DOHH2 (cell line): ENCODE measurements around the gene PRRT4.

Experiments used
- H3F3A ChIP-seq: fragments of 200-600 bp; sonication (generic), shearing (Covaris generic); 2 replicates; pipeline ENCODE4 v1.6.0; 2016; ENCODE audit warnings: antibody characterized with exemption, mild to moderate bottlenecking; ENCODE audit not compliant: control insufficient read depth, insufficient read depth
- H3K27ac ChIP-seq: fragments of 200-600 bp; sonication (generic); 2 replicates; pipeline ENCODE4 v1.5.1; 2014; ENCODE audit warnings: low read depth, mild to moderate bottlenecking, low read length, moderate library complexity
- H3K27me3 ChIP-seq: fragments of 200-600 bp; sonication (generic); 2 replicates; pipeline ENCODE4 v1.6.1; 2014; ENCODE audit warnings: mild to moderate bottlenecking, low read length, mixed read lengths; ENCODE audit not compliant: control insufficient read depth
- H3K36me3 ChIP-seq: fragments of 200-600 bp; sonication (generic); 2 replicates; pipeline ENCODE4 v1.6.1; 2014; ENCODE audit warnings: mild to moderate bottlenecking, low read length, moderate library complexity, mixed read lengths; ENCODE audit not compliant: control insufficient read depth
- H3K4me1 ChIP-seq: fragments of 200-600 bp; sonication (generic); 2 replicates; pipeline ENCODE4 v1.6.1; 2014; ENCODE audit warnings: mild to moderate bottlenecking, low read length, mixed read lengths; ENCODE audit not compliant: control insufficient read depth
- H3K4me2 ChIP-seq: fragments of 200-600 bp; sonication (generic); 2 replicates; pipeline ENCODE4 v1.6.0; 2014; ENCODE audit warnings: mild to moderate bottlenecking, low read length, moderate library complexity
- H3K4me3 ChIP-seq: fragments of 200-600 bp; sonication (generic); 2 replicates; pipeline ENCODE4 v1.5.1; 2014; ENCODE audit warnings: mild to moderate bottlenecking, low read length, mixed read lengths
- H3K79me2 ChIP-seq: fragments of 200-600 bp; sonication (generic); 2 replicates; pipeline ENCODE4 v1.6.1; 2014; ENCODE audit warnings: mild to moderate bottlenecking, low read length, mixed read lengths; ENCODE audit not compliant: control insufficient read depth
- H3K9me2 ChIP-seq: fragments of 200-600 bp; sonication (generic); replicated peaks from 2 replicates; pipeline ENCODE4 v1.6.1; 2014; ENCODE audit warnings: mild to moderate bottlenecking, low read length, mixed read lengths; ENCODE audit not compliant: control insufficient read depth
- H3K9me3 ChIP-seq: fragments of 200-600 bp; sonication (generic); 2 replicates; pipeline ENCODE4 v1.6.1; 2014; ENCODE audit warnings: antibody characterized with exemption, low read length, mixed read lengths; ENCODE audit not compliant: control insufficient read depth, insufficient read depth
- H4K20me1 ChIP-seq: fragments of 200-600 bp; sonication (generic); 2 replicates; pipeline ENCODE4 v1.6.0; 2014; ENCODE audit warnings: low read depth, mild to moderate bottlenecking, antibody characterized with exemption, low read length, moderate library complexity; ENCODE audit not compliant: control insufficient read depth, insufficient read depth
- EZH2phosphoT487 ChIP-seq: fragments of 200-600 bp; sonication (generic); IDR thresholded peaks from 2 replicates; pipeline ENCODE4 v1.6.1; 2017; ENCODE audit warnings: borderline replicate concordance, mild to moderate bottlenecking, antibody characterized with exemption, low read length, moderate library complexity, mixed read lengths
- TF ChIP-seq, protein P1 (sequence below): fragments of 200-600 bp; sonication (generic); IDR thresholded peaks from one replicate; pipeline ENCODE4 v1.5.1; 2014; ENCODE audit warnings: antibody characterized with exemption, mild to moderate bottlenecking, low read depth, low read length; ENCODE audit not compliant: poor library complexity, severe bottlenecking

PRRT4 gene

DNA sequence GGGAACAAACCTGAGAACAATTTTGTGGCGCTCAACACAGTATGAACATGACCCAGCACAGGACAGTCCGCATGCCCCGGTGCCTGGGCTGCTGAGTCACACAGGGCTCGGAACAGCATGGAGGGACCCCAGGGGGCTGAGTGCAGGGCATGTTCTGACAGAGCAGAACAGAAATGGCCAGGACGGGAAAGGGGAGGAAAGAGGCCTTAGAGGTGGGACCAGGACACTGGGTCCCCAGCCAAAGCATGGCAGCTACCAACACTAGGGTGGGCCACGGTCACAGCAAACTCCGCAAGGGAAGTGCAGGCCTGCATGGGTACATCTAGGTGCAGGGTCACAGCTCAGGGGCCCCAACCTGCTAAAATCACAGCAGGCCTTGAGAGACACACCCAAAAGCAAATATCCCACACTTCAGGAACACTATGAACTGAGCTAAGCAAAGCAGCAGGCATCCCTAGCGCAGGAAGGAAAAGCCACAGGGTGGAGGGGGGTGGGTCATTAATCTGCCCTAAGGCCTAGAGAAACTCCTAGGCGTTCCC, 42.7 kb upstream of the PRRT4 start:
- no peaks in the 10 kb centered on the region for H3K27me3 ChIP-seq
- H3K9me2 ChIP-seq: no peaks in the 10 kb centered on the region
- TF ChIP-seq, protein P1, sequence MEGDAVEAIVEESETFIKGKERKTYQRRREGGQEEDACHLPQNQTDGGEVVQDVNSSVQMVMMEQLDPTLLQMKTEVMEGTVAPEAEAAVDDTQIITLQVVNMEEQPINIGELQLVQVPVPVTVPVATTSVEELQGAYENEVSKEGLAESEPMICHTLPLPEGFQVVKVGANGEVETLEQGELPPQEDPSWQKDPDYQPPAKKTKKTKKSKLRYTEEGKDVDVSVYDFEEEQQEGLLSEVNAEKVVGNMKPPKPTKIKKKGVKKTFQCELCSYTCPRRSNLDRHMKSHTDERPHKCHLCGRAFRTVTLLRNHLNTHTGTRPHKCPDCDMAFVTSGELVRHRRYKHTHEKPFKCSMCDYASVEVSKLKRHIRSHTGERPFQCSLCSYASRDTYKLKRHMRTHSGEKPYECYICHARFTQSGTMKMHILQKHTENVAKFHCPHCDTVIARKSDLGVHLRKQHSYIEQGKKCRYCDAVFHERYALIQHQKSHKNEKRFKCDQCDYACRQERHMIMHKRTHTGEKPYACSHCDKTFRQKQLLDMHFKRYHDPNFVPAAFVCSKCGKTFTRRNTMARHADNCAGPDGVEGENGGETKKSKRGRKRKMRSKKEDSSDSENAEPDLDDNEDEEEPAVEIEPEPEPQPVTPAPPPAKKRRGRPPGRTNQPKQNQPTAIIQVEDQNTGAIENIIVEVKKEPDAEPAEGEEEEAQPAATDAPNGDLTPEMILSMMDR: no peak
- no peak for TF ChIP-seq EZH2phosphoT487
- H3K27ac ChIP-seq: no peak overlapping the region
- peaks cover 29% of the 10 kb centered on the region for H3K4me1 ChIP-seq
- peak overlapping the region; percentile 88 for H3K4me3 ChIP-seq
- peaks cover 9% of the 10 kb centered on the region; the same call in 1 of the 2 replicates for H4K20me1 ChIP-seq
- H3K9me3 ChIP-seq: no peaks in the 10 kb centered on the region
- peaks cover 33% of the 10 kb centered on the region for H3K79me2 ChIP-seq
- H3K36me3 ChIP-seq: peaks cover 51% of the 10 kb centered on the region
- peaks cover 8% of the 10 kb centered on the region for H3F3A ChIP-seq
- H3K4me2 ChIP-seq: peak overlapping the region; percentile 87

DNA sequence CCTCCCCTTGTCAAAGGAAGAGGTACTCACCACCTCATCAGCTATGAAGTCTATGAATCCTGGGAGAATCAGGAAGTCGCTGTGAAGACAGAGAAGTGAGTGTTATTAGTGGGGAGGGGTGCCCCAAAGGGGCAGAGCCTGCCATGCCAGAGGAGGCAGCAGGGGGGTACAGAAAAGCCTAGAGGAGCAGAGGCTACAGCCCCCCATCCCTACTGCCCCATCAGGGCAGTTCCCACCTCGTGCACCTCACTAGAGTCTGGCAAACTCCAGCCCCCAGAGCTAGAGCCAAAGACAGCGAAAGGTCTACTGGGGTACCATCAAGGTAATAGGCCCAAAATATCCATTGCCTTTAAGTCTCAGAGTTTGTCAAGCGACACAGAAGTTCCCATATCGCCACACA, 42.2 kb upstream of the PRRT4 start:
- H3K4me3 ChIP-seq: peak overlapping the region; percentile 88
- peak overlapping the region; percentile 87 for H3K4me2 ChIP-seq
- H3K36me3 ChIP-seq: peaks cover 55% of the 10 kb centered on the region
- peaks cover 9% of the 10 kb centered on the region; the same call in 1 of the 2 replicates for H4K20me1 ChIP-seq
- peaks cover 33% of the 10 kb centered on the region for H3K79me2 ChIP-seq
- H3K27me3 ChIP-seq: no peaks in the 10 kb centered on the region
- H3K27ac ChIP-seq: no peak overlapping the region
- peaks cover 24% of the 10 kb centered on the region for H3K4me1 ChIP-seq
- TF ChIP-seq EZH2phosphoT487: no peak
- TF ChIP-seq, protein P1: no peak
- no peaks in the 10 kb centered on the region for H3K9me3 ChIP-seq
- no peaks in the 10 kb centered on the region for H3K9me2 ChIP-seq
- peaks cover 8% of the 10 kb centered on the region for H3F3A ChIP-seq

GRCh38 chr7:128402356-128402755, 40.9 kb upstream of the PRRT4 start:
- peaks cover 21% of the 10 kb centered on the region for H3K4me1 ChIP-seq
- H3K36me3 ChIP-seq: peaks cover 68% of the 10 kb centered on the region
- H3K9me2 ChIP-seq: no peaks in the 10 kb centered on the region
- peaks cover 9% of the 10 kb centered on the region; the same call in 1 of the 2 replicates for H4K20me1 ChIP-seq
- H3K27ac ChIP-seq: no peak overlapping the region
- TF ChIP-seq, protein P1: no peak
- TF ChIP-seq EZH2phosphoT487: no peak
- no peaks in the 10 kb centered on the region for H3K27me3 ChIP-seq
- H3F3A ChIP-seq: peaks cover 8% of the 10 kb centered on the region
- H3K4me3 ChIP-seq: no peak overlapping the region
- H3K9me3 ChIP-seq: no peaks in the 10 kb centered on the region
- no peak overlapping the region for H3K4me2 ChIP-seq
- peaks cover 33% of the 10 kb centered on the region for H3K79me2 ChIP-seq
